CD14-positive monocyte (primary cell): ENCODE results near the gene CD180. TPM values are rescaled to one million over a fixed set of nuclear protein-coding genes. Genes with fewer than 3 reads are reported as not detected.

ENCODE experiments used
- DNase-seq, 3 donors: peaks; one replicate each; pipeline ENCODE4 v3.0.0-alpha.2; 2011 to 2022
- H2AFZ ChIP-seq: 2 replicates; pipeline ENCODE4 v1.6.0; 2012; ENCODE audit warnings: mild to moderate bottlenecking, low read depth, low read length, inconsistent platforms; ENCODE audit not compliant: insufficient read depth, poor library complexity, severe bottlenecking
- H3K27ac ChIP-seq, 2 donors: 1 replicate in 1 of 2; 2 replicates in 1 of 2; pipeline ENCODE4 v1.5.1; 2012 to 2013; ENCODE audit warnings: low read length in 2 of 2, control low read depth in 1 of 2, inconsistent platforms in 1 of 2, low read depth in 1 of 2, mild to moderate bottlenecking in 1 of 2
- H3K27me3 ChIP-seq, 2 donors: one replicate each; pipeline versions ENCODE4 v1.6.0 to v1.6.1; 2011 to 2013; ENCODE audit warnings: low read length in 2 of 2; ENCODE audit not compliant: control insufficient read depth in 2 of 2, insufficient read depth in 2 of 2
- H3K36me3 ChIP-seq, 2 donors: replicated peaks in 1 of 2; 1 replicate in 1 of 2; 2 replicates in 1 of 2; pipeline versions ENCODE4 v1.5.1 to v1.6.1; 2012 to 2013; ENCODE audit warnings: low read length in 2 of 2, control low read depth in 1 of 2, inconsistent platforms in 1 of 2, mild to moderate bottlenecking in 1 of 2; ENCODE audit not compliant: insufficient read depth in 2 of 2, control insufficient read depth in 1 of 2
- H3K4me1 ChIP-seq, 2 donors: 1 replicate in 1 of 2; 2 replicates in 1 of 2; pipeline versions ENCODE4 v1.5.1 to v1.6.1; 2012 to 2013; ENCODE audit warnings: low read length in 2 of 2, control low read depth in 1 of 2, inconsistent platforms in 1 of 2, mild to moderate bottlenecking in 1 of 2, moderate library complexity in 1 of 2; ENCODE audit not compliant: insufficient read depth in 2 of 2, control insufficient read depth in 1 of 2
- H3K4me2 ChIP-seq: replicated peaks from 2 replicates; pipeline ENCODE3; 2012; ENCODE audit warnings: low read length, moderate library complexity, mild to moderate bottlenecking; ENCODE audit not compliant: poor library complexity, severe bottlenecking; ENCODE audit errors: extremely low read depth
- H3K4me3 ChIP-seq, 3 experiments: fragments of 200-600 bp in 1 of 3; sonication (generic) in 1 of 3; replicated peaks in 1 of 3; 1 replicate in 2 of 3; 2 replicates in 1 of 3; pipeline ENCODE4 v1.5.1; 2011 to 2013; ENCODE audit warnings: low read length in 3 of 3, mild to moderate bottlenecking in 3 of 3, control low read depth in 2 of 3, low read depth in 2 of 3, inconsistent platforms in 1 of 3, moderate library complexity in 1 of 3
- H3K79me2 ChIP-seq: 2 replicates; pipeline ENCODE4 v1.6.0; 2012; ENCODE audit warnings: mild to moderate bottlenecking, control low read depth, inconsistent platforms, low read length, moderate library complexity; ENCODE audit not compliant: insufficient read depth
- H3K9ac ChIP-seq: 2 replicates; pipeline ENCODE4 v1.6.0; 2017; ENCODE audit warnings: low read length, mild to moderate bottlenecking; ENCODE audit not compliant: insufficient read depth, poor library complexity, severe bottlenecking
- H3K9me3 ChIP-seq, 2 donors: replicated peaks in 1 of 2; 1 replicate in 1 of 2; 2 replicates in 1 of 2; pipeline versions ENCODE4 v1.5.1 to v1.6.1; 2012 to 2013; ENCODE audit warnings: low read length in 2 of 2, control low read depth in 1 of 2; ENCODE audit not compliant: control insufficient read depth in 1 of 2, insufficient read depth in 1 of 2
- H4K20me1 ChIP-seq: 2 replicates; pipeline ENCODE4 v1.6.0; 2012; ENCODE audit warnings: mild to moderate bottlenecking, low read length, control low read depth, moderate library complexity; ENCODE audit not compliant: insufficient read depth
- H3K27ac Mint-ChIP-seq, 7 donors: one replicate each; pipeline ENCODE4 v1.8.0; 2020; ENCODE audit warnings: mild to moderate bottlenecking in 7 of 7, mixed read lengths in 7 of 7, moderate library complexity in 6 of 7, inconsistent platforms in 2 of 7
- H3K27me3 Mint-ChIP-seq, 3 donors: one replicate each; pipeline ENCODE4 v1.8.0; 2021 to 2022; ENCODE audit warnings: low read depth in 3 of 3, mild to moderate bottlenecking in 3 of 3, mixed read lengths in 3 of 3, moderate library complexity in 3 of 3, inconsistent platforms in 1 of 3
- H3K36me3 Mint-ChIP-seq, 2 donors: one replicate each; pipeline ENCODE4 v1.8.0; 2020; ENCODE audit warnings: mixed read lengths in 2 of 2, inconsistent platforms in 1 of 2, mild to moderate bottlenecking in 1 of 2
- H3K4me1 Mint-ChIP-seq: one replicate; pipeline ENCODE4 v1.8.0; 2020; ENCODE audit warnings: mild to moderate bottlenecking, mixed read lengths
- H3K4me3 Mint-ChIP-seq, 2 donors: one replicate each; pipeline ENCODE4 v1.8.0; 2020; ENCODE audit warnings: mild to moderate bottlenecking in 2 of 2, mixed read lengths in 2 of 2, moderate library complexity in 1 of 2
- H3K9me3 Mint-ChIP-seq, 7 donors: one replicate each; pipeline ENCODE4 v1.8.0; 2020 to 2022; ENCODE audit warnings: mixed read lengths in 7 of 7, mild to moderate bottlenecking in 6 of 7, moderate library complexity in 6 of 7, inconsistent platforms in 2 of 7
- CTCF ChIP-seq: fragments of 200-600 bp; IDR thresholded peaks from one replicate; pipeline ENCODE4 v1.8.0; 2022; ENCODE audit warnings: antibody characterized with exemption, mild to moderate bottlenecking
- WGBS: methylation state at CpG from one replicate; pipeline ENCODE4 v1.1.5; 2013; ENCODE audit warnings: missing lambda C conversion rate; ENCODE audit not compliant: insufficient coverage; 5-methylcytosine and 5-hydroxymethylcytosine counted together
- intact Hi-C, 2 donors: fragments of 100-400 bp; cut with micrococcal nuclease; formaldehyde crosslinking; loops; one replicate each; pipeline versions ENCODE4 v1.15.0 to v1.15.1; 2023
- polyA plus RNA-seq, 3 donors: library from polyadenylated mRNA; depleted of rRNA in 1 of 3; unstranded in 2 of 3; stranded (reverse) in 1 of 3; fragments of 300-500 nt in 2 of 3; fragments of >200 nt in 1 of 3; fragmentation: Illumina TruSeq in 2 of 3; gene quantifications; 1 replicate in 2 of 3; 2 replicates in 1 of 3; pipeline ENCODE4 v1.2.3, GENCODE V29; 2012 to 2021

CD180 gene
- polyA plus RNA-seq, 3 donors, result 6.1 to 22.0 (median 11.7) TPM

GRCh38 chr5:67240065-67240464 lies 43.5 kb upstream of the CD180 start:
- Histone ChIP-seq H3K4me1 (peaks cover 5% of the 10 kb centered on the region in 2 donors), H2AFZ (no peak overlapping the region), H3K9ac (no peak overlapping the region), H3K27ac (no peak overlapping the region), H4K20me1 (no peaks in the 10 kb centered on the region), H3K4me3 (no peak overlapping the region), H3K36me3 (no peaks in the 10 kb centered on the region), H3K4me2 (no peak overlapping the region), H3K79me2 (no peaks in the 10 kb centered on the region), H3K9me3 (no peaks in the 10 kb centered on the region), H3K27me3 (no peaks in the 10 kb centered on the region)
- H3K9me3 Mint-ChIP-seq, result no peaks in the 10 kb centered on the region
- intact Hi-C loops, result loop anchor here in 1 of 2 donors (10.0 kb wide), 1 partner anchor 1015 kb away; no protein-coding TSS in a partner anchor
- no peaks in the 10 kb centered on the region for H3K36me3 Mint-ChIP-seq
- H3K27ac Mint-ChIP-seq, result no peak overlapping the region
- TF ChIP-seq CTCF, result no peak
- DNase-seq, result no peak
- peaks cover 0 to 2% (median 0%) of the 10 kb centered on the region in 3 donors for H3K27me3 Mint-ChIP-seq
- no peak overlapping the region for H3K4me3 Mint-ChIP-seq
- H3K4me1 Mint-ChIP-seq, result peaks cover 11% of the 10 kb centered on the region

- Histone ChIP-seq H3K27me3 (no peaks in the 10 kb centered on the region), H3K4me3 (no peak overlapping the region), H2AFZ (no peak overlapping the region), H3K36me3 (no peaks in the 10 kb centered on the region), H3K4me2 (no peak overlapping the region), H3K9me3 (no peaks in the 10 kb centered on the region), H3K79me2 (no peaks in the 10 kb centered on the region), H3K9ac (no peak overlapping the region), H3K4me1 (peaks cover 13 to 15% of the 10 kb centered on the region in 2 donors), H4K20me1 (no peaks in the 10 kb centered on the region), H3K27ac (no peak overlapping the region)
- Mint-ChIP-seq H3K4me3 (no peak overlapping the region), H3K4me1 (peaks cover 17% of the 10 kb centered on the region), H3K36me3 (no peaks in the 10 kb centered on the region), H3K9me3 (no peaks in the 10 kb centered on the region), H3K27ac (no peak overlapping the region), H3K27me3 (peaks cover 0 to 2% (median 0%) of the 10 kb centered on the region in 3 donors)
- no peak for TF ChIP-seq CTCF
- intact Hi-C loops, result no loop called here
- WGBS, result 98% methylated on average over 6 of the region's 8 CpGs
- no peak for DNase-seq
These were observed 41.6 kb upstream of the CD180 start for GRCh38 chr5:67238191-67238590.
